HepG2 (cell line): ENCODE results near the gene ZNF117. TPM values are rescaled to one million over a fixed set of nuclear protein-coding genes. Genes with fewer than 3 reads are reported as not detected.
A peak's percentile ranks its signal among the peaks of the same experiment; 100 is the strongest.

ENCODE experiments used
- BHLHE40 ChIP-seq: IDR thresholded peaks from 2 replicates; pipeline ENCODE4 v1.6.1; 2011; ENCODE audit warnings: low read length, improper control_type of control experiment
- E2F1 ChIP-seq: sonication (generic); formaldehyde crosslinking; IDR thresholded peaks from 2 replicates; pipeline ENCODE4 v1.5.0; 2020; ENCODE audit warnings: missing genetic modification reagents
- JUN ChIP-seq: sonication (generic); formaldehyde crosslinking; IDR thresholded peaks from 2 replicates; pipeline ENCODE4 v1.4.0; 2020; ENCODE audit warnings: mild to moderate bottlenecking, missing genetic modification reagents
- MXI1 ChIP-seq: IDR thresholded peaks from 3 replicates; pipeline ENCODE4 v1.6.1; 2012; ENCODE audit warnings: low read depth, low read length, inconsistent platforms, borderline replicate concordance
- SCMH1 ChIP-seq: sonication (generic); formaldehyde crosslinking; IDR thresholded peaks from 2 replicates; pipeline ENCODE4 v1.9.0; 2021; ENCODE audit warnings: missing genetic modification reagents, mild to moderate bottlenecking, borderline replicate concordance
- XBP1 ChIP-seq: sonication (generic); formaldehyde crosslinking; IDR thresholded peaks from 2 replicates; pipeline ENCODE4 v1.5.0; 2020; ENCODE audit warnings: missing genetic modification reagents
- ZC3H4 ChIP-seq: sonication (generic); formaldehyde crosslinking; IDR thresholded peaks from 2 replicates; pipeline ENCODE4 v1.4.0; 2020; ENCODE audit warnings: missing genetic modification reagents, borderline replicate concordance
- ZNF556 ChIP-seq: sonication (generic); formaldehyde crosslinking; IDR thresholded peaks from 2 replicates; pipeline ENCODE4 v1.4.0; 2020; ENCODE audit warnings: mild to moderate bottlenecking, missing genetic modification reagents, borderline replicate concordance
- ZNF660 ChIP-seq: sonication (generic); formaldehyde crosslinking; IDR thresholded peaks from 2 replicates; pipeline ENCODE4 v1.5.1; 2020; ENCODE audit warnings: mild to moderate bottlenecking, low read depth, missing genetic modification reagents, borderline replicate concordance
- polyA plus RNA-seq, 8 experiments: library from polyadenylated mRNA; depleted of rRNA in 3 of 8; stranded (reverse) in 7 of 8; unstranded in 1 of 8; fragments of >200 nt; fragmentation: Illumina TruSeq in 4 of 8; extraction: Trizol in 4 of 8; gene quantifications; 2 replicates each; pipeline versions ENCODE4 v1.2.1 to v1.2.3, GENCODE V29; 2011 to 2016; ENCODE audit warnings: low read depth in 4 of 8, missing spikeins in 1 of 8, mixed read lengths in 1 of 8; ENCODE audit not compliant: insufficient read depth in 1 of 8
- total RNA-seq, 5 experiments: library from RNA; depleted of rRNA; stranded (reverse); fragments of >200 nt; fragmentation: Illumina TruSeq; extraction: Trizol; gene quantifications; 2 replicates each; pipeline ENCODE4 v1.2.3, GENCODE V29; 2016; ENCODE audit warnings: low read depth in 1 of 5
- TF ChIP-seq, protein P1 (sequence below): sonication (generic); formaldehyde crosslinking; IDR thresholded peaks from 2 replicates; pipeline ENCODE4 v1.5.0; 2020; ENCODE audit warnings: mild to moderate bottlenecking, missing genetic modification reagents, borderline replicate concordance
- TF ChIP-seq, protein P2 (sequence below): sonication (generic); formaldehyde crosslinking; IDR thresholded peaks from 2 replicates; pipeline ENCODE4 v1.4.0; 2020; ENCODE audit warnings: mild to moderate bottlenecking, missing genetic modification reagents, borderline replicate concordance
- TF ChIP-seq, protein P3 (sequence below): sonication (generic); formaldehyde crosslinking; conservative IDR thresholded peaks from 2 replicates; pipeline ENCODE4 v1.4.0; 2020; ENCODE audit warnings: missing genetic modification reagents
- TF ChIP-seq, protein P4 (sequence below): sonication (generic); formaldehyde crosslinking; IDR thresholded peaks from 2 replicates; pipeline ENCODE4 v1.5.0; 2020; ENCODE audit warnings: mild to moderate bottlenecking, missing genetic modification reagents
- TF ChIP-seq, protein P5 (sequence below): IDR thresholded peaks from 2 replicates; pipeline ENCODE4 v1.6.1; 2016; ENCODE audit warnings: missing genetic modification reagents, missing compliant biosample characterization
- TF ChIP-seq, protein P6 (sequence below): sonication (generic); formaldehyde crosslinking; IDR thresholded peaks from 2 replicates; pipeline ENCODE4 v1.5.1; 2020; ENCODE audit warnings: mild to moderate bottlenecking, missing genetic modification reagents, moderate library complexity

The ZNF117 gene
- total and polyA plus RNA-seq, 2 of the 13 experiments (the other 11 are each of a cell fraction or from before 2014, with no cell fraction given) = 6.6 to 20.0 TPM

DNA sequence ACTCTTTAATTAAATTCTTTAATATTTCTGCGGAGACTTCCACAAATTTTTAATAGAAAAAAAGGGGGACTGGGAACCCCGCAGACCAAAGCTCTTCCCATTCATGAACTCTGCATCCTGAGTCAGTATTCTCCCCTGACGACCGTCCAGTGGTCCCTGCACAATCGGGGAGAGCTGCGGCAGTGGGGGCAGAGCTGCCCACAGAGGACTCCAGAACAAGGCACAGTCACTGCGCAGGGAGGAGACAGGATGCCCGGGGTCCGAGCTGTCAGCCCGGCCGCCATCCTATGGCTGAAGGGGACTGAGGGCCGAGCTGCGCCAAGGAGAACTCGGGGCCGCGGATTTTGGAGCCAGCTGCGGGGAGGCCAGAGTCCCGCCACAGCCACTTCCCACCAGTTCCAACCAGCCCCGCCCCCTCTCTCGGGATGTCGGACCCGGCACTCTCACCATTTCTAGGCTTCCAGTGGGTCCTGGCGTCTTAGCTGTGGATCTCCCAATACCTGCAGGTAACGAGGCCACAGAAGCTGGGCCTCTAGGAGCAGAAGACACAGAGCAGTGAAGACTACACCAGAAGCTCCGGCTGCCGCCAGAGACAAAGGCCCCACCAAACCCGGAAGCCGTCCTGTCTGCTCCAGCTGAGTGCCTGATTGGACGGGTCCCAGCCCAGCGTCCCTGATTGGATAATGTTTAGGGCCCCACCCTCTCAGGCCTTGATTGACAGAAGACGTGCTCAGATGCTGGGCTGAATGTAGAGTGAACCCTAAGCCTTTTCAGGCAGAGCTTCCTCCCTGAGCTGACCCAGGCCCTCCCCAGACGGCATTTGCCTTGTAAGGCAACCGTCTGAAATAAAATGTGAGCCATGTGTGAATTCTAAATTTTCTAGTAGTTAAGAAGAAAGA is 15.5 kb upstream of the ZNF117 start, which contains the start of gene ERV3-1 (continued):
- TF ChIP-seq, protein P1, sequence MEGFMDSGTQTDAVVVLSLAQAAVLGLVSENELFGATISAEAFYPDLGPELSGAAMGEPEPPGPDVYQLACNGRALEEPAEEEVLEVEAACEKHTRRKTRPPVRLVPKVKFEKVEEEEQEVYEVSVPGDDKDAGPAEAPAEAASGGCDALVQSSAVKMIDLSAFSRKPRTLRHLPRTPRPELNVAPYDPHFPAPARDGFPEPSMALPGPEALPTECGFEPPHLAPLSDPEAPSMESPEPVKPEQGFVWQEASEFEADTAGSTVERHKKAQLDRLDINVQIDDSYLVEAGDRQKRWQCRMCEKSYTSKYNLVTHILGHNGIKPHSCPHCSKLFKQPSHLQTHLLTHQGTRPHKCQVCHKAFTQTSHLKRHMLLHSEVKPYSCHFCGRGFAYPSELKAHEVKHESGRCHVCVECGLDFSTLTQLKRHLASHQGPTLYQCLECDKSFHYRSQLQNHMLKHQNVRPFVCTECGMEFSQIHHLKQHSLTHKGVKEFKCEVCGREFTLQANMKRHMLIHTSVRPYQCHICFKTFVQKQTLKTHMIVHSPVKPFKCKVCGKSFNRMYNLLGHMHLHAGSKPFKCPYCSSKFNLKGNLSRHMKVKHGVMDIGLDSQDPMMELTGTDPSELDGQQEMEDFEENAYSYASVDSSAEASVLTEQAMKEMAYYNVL (CRISPR knock-in tag) = peak; percentile 34; the same call in 1 of the 2 replicates
- no peak for TF ChIP-seq BHLHE40
- TF ChIP-seq, protein P2, sequence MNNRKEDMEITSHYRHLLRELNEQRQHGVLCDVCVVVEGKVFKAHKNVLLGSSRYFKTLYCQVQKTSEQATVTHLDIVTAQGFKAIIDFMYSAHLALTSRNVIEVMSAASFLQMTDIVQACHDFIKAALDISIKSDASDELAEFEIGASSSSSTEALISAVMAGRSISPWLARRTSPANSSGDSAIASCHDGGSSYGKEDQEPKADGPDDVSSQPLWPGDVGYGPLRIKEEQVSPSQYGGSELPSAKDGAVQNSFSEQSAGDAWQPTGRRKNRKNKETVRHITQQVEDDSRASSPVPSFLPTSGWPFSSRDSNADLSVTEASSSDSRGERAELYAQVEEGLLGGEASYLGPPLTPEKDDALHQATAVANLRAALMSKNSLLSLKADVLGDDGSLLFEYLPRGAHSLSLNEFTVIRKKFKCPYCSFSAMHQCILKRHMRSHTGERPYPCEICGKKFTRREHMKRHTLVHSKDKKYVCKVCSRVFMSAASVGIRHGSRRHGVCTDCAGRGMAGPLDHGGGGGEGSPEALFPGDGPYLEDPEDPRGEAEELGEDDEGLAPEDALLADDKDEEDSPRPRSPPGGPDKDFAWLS = no peak
- TF ChIP-seq ZNF660 = no peak
- 0 out of 2 replicates have a peak, but pooled peaks have one; percentile 34 for TF ChIP-seq E2F1 (CRISPR knock-in tag)
- peak; percentile 45; the same call in 1 of the 2 replicates for TF ChIP-seq ZNF556 (CRISPR knock-in tag)
- TF ChIP-seq, protein P3, sequence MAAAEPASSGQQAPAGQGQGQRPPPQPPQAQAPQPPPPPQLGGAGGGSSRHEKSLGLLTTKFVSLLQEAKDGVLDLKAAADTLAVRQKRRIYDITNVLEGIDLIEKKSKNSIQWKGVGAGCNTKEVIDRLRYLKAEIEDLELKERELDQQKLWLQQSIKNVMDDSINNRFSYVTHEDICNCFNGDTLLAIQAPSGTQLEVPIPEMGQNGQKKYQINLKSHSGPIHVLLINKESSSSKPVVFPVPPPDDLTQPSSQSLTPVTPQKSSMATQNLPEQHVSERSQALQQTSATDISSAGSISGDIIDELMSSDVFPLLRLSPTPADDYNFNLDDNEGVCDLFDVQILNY (CRISPR knock-in tag) = no peak
- TF ChIP-seq SCMH1 (CRISPR knock-in tag) = no peak
- TF ChIP-seq, protein P4, sequence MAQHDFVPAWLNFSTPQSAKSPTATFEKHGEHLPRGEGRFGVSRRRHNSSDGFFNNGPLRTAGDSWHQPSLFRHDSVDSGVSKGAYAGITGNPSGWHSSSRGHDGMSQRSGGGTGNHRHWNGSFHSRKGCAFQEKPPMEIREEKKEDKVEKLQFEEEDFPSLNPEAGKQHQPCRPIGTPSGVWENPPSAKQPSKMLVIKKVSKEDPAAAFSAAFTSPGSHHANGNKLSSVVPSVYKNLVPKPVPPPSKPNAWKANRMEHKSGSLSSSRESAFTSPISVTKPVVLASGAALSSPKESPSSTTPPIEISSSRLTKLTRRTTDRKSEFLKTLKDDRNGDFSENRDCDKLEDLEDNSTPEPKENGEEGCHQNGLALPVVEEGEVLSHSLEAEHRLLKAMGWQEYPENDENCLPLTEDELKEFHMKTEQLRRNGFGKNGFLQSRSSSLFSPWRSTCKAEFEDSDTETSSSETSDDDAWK (CRISPR knock-in tag) = no peak
- TF ChIP-seq MXI1 = peak; percentile 33; the same call in 1 of the 3 replicates
- TF ChIP-seq, protein P5, sequence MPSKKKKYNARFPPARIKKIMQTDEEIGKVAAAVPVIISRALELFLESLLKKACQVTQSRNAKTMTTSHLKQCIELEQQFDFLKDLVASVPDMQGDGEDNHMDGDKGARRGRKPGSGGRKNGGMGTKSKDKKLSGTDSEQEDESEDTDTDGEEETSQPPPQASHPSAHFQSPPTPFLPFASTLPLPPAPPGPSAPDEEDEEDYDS (CRISPR knock-in tag) = peak; percentile 96
- no peak for TF ChIP-seq JUN (CRISPR knock-in tag)
- TF ChIP-seq ZC3H4 (CRISPR knock-in tag) = no peak; the same call in 1 of the 2 replicates
- TF ChIP-seq, protein P6, sequence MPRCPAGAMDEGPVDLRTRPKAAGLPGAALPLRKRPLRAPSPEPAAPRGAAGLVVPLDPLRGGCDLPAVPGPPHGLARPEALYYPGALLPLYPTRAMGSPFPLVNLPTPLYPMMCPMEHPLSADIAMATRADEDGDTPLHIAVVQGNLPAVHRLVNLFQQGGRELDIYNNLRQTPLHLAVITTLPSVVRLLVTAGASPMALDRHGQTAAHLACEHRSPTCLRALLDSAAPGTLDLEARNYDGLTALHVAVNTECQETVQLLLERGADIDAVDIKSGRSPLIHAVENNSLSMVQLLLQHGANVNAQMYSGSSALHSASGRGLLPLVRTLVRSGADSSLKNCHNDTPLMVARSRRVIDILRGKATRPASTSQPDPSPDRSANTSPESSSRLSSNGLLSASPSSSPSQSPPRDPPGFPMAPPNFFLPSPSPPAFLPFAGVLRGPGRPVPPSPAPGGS = peak; percentile 73; the same call in 1 of the 2 replicates
- no peak for TF ChIP-seq XBP1 (CRISPR knock-in tag)
